ENCODE measurements around the gene SCML1. TPM values are rescaled to one million over a fixed set of nuclear protein-coding genes. Genes with fewer than 3 reads are reported as not detected.

SCML1 gene
- total RNA-seq, 2 experiments from 2014 or later = not detected

DNA sequence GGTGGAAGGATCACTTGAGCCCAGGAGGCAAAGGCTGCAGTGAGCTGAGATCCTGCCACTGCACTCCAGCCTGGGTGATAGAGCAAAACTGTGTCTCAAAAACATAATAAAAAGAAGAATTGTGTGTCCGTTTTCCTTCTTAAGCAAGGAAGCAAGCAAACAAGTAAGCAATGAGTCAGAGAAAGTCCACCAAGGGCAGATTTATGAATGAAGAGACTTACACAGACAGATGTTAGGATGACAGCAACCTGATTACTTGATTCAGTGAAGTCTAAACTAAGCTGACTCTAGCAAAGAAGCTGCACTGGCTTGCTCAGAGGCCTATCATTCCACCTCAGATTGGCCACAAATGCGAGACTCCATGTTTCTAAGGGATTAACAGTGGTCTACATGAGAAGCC lies 34.1 kb upstream of the SCML1 start:
- Histone ChIP-seq H3K36me3 (ENCODE audit: insufficient read depth, low read length) (no peaks in the 10 kb centered on the region), H3K4me2 (ENCODE audit: low read length) (no peak overlapping the region), H3K9me2 (ENCODE audit: insufficient read depth, low read length) (no peaks in the 10 kb centered on the region), H3K27ac (ENCODE audit: low read depth, low read length, poor library complexity, severe bottlenecking) (no peak overlapping the region), H3K4me3 (ENCODE audit: low read depth, low read length, poor library complexity, severe bottlenecking) (no peak overlapping the region), H4K20me1 (ENCODE audit: insufficient read depth, low read length) (no peaks in the 10 kb centered on the region), H3K4me1 (ENCODE audit: insufficient read depth, low read length, poor library complexity, severe bottlenecking) (no peaks in the 10 kb centered on the region), H3K9me3 (ENCODE audit: low read length) (no peaks in the 10 kb centered on the region), H3K79me2 (ENCODE audit: insufficient read depth, low read depth, low read length) (no peaks in the 10 kb centered on the region), H2AFZ (ENCODE audit: low read length) (no peak overlapping the region)
- DNase-seq (ENCODE audit: low spot score) = no peak
- ChIA-PET CTCF (ENCODE audit: unreplicated experiment) (no interaction called here), POLR2A (no interaction called here)
- intact Hi-C loops (cut with micrococcal nuclease; ENCODE audit: unreplicated experiment) = no loop called here
- TF ChIP-seq, protein P1, sequence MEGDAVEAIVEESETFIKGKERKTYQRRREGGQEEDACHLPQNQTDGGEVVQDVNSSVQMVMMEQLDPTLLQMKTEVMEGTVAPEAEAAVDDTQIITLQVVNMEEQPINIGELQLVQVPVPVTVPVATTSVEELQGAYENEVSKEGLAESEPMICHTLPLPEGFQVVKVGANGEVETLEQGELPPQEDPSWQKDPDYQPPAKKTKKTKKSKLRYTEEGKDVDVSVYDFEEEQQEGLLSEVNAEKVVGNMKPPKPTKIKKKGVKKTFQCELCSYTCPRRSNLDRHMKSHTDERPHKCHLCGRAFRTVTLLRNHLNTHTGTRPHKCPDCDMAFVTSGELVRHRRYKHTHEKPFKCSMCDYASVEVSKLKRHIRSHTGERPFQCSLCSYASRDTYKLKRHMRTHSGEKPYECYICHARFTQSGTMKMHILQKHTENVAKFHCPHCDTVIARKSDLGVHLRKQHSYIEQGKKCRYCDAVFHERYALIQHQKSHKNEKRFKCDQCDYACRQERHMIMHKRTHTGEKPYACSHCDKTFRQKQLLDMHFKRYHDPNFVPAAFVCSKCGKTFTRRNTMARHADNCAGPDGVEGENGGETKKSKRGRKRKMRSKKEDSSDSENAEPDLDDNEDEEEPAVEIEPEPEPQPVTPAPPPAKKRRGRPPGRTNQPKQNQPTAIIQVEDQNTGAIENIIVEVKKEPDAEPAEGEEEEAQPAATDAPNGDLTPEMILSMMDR (conservative IDR thresholded peaks at IDR 0.05; ENCODE audit: low read length) = no peak
- no peak for TF ChIP-seq EZH2phosphoT487 (IDR thresholded peaks at IDR 0.05; ENCODE audit: borderline replicate concordance, low read depth, low read length)
- no TSS peak for BruUV-seq (replicated peaks)

DNA sequence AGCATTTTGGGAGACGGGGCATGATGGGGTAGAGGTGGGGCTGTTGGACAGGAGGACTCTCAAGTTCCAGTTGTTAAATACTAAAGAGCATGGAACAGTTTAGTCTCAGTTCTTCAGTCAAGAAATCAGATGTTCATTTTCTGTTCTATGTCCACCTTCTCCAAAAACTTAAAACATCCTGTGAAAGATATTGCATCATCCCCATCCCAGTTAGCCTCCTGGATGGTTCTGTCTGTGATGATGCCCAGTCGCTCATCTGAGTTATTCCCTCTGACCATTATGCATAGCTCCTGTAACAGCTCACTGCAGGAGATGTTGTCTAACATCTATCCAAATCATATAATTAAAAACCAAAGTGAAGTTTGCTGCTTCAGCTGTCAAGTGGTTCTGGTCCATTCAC lies 32.1 kb upstream of the SCML1 start:
- TF ChIP-seq, protein P1 (conservative IDR thresholded peaks at IDR 0.05; ENCODE audit: low read length) = no peak
- no peak for TF ChIP-seq EZH2phosphoT487 (IDR thresholded peaks at IDR 0.05; ENCODE audit: borderline replicate concordance, low read depth, low read length)
- POLR2A ChIA-PET = interaction anchor here (0.6 kb wide), 1 partner anchor 379 kb away, joined by 4 read pairs; no protein-coding TSS in a partner anchor

DNA sequence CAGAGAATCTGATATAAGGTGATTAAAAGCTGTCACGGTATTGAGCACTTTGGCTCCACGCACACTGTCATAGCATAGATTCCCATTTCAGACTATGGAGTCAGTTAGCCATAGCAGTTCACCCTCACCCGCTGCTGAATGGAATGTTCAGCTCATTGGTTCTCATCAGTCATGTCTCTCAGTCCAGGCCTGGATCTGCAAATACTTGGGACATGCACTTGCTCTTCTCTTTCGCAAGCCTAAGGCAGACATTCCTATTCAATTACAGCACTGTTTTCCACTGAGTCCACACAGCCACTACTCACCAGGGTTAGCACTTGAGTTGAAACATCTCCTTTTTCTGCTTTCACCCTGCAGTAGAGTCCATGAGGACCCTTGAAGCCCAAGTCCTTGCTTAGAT lies 30.6 kb upstream of the SCML1 start:
- Histone ChIP-seq H3K9me3 (ENCODE audit: low read length) (no peaks in the 10 kb centered on the region), H2AFZ (ENCODE audit: low read length) (no peak overlapping the region), H3K4me2 (ENCODE audit: low read length) (no peak overlapping the region), H3K9me2 (ENCODE audit: insufficient read depth, low read length) (no peaks in the 10 kb centered on the region), H3K4me1 (ENCODE audit: insufficient read depth, low read length, poor library complexity, severe bottlenecking) (no peaks in the 10 kb centered on the region), H3K4me3 (ENCODE audit: low read depth, low read length, poor library complexity, severe bottlenecking) (no peak overlapping the region), H3K36me3 (ENCODE audit: insufficient read depth, low read length) (no peaks in the 10 kb centered on the region), H3K27ac (ENCODE audit: low read depth, low read length, poor library complexity, severe bottlenecking) (no peak overlapping the region), H3K79me2 (ENCODE audit: insufficient read depth, low read depth, low read length) (no peaks in the 10 kb centered on the region), H4K20me1 (ENCODE audit: insufficient read depth, low read length) (no peaks in the 10 kb centered on the region)
- ChIA-PET CTCF (ENCODE audit: unreplicated experiment) (no interaction called here), POLR2A (no interaction called here)
- intact Hi-C loops (cut with micrococcal nuclease; ENCODE audit: unreplicated experiment) = no loop called here
- BruUV-seq (replicated peaks) = no TSS peak
- no peak for DNase-seq (ENCODE audit: low spot score)
- TF ChIP-seq, protein P1 (conservative IDR thresholded peaks at IDR 0.05; ENCODE audit: low read length) = no peak
- no peak for TF ChIP-seq EZH2phosphoT487 (IDR thresholded peaks at IDR 0.05; ENCODE audit: borderline replicate concordance, low read depth, low read length)

More for the DNA sequence above, 32.1 kb upstream of the SCML1 start:
- H4K20me1 ChIP-seq (ENCODE audit: insufficient read depth, low read length) = no peaks in the 10 kb centered on the region
- no peaks in the 10 kb centered on the region for H3K79me2 ChIP-seq (ENCODE audit: insufficient read depth, low read depth, low read length)
- no peak overlapping the region for H2AFZ ChIP-seq (ENCODE audit: low read length)
- CTCF ChIA-PET (ENCODE audit: unreplicated experiment) = no interaction called here
- intact Hi-C loops (cut with micrococcal nuclease; ENCODE audit: unreplicated experiment) = no loop called here
- DNase-seq (ENCODE audit: low spot score) = no peak
- no peak overlapping the region for H3K27ac ChIP-seq (ENCODE audit: low read depth, low read length, poor library complexity, severe bottlenecking)
- no peaks in the 10 kb centered on the region for H3K9me2 ChIP-seq (ENCODE audit: insufficient read depth, low read length)
- H3K36me3 ChIP-seq (ENCODE audit: insufficient read depth, low read length) = no peaks in the 10 kb centered on the region
- no peak overlapping the region for H3K4me2 ChIP-seq (ENCODE audit: low read length)
- no peak overlapping the region for H3K4me3 ChIP-seq (ENCODE audit: low read depth, low read length, poor library complexity, severe bottlenecking)
- no TSS peak for BruUV-seq (replicated peaks)
- no peaks in the 10 kb centered on the region for H3K4me1 ChIP-seq (ENCODE audit: insufficient read depth, low read length, poor library complexity, severe bottlenecking)
- no peaks in the 10 kb centered on the region for H3K9me3 ChIP-seq (ENCODE audit: low read length)

All from OCI-LY7 (cell line).